Measurements from ENCODE around the gene TCN1. TPM values are rescaled to one million over a fixed set of nuclear protein-coding genes. Genes with fewer than 3 reads are reported as not detected.

The TCN1 gene
- total RNA-seq, 1 donor from 2014 or later, result not detected

DNA sequence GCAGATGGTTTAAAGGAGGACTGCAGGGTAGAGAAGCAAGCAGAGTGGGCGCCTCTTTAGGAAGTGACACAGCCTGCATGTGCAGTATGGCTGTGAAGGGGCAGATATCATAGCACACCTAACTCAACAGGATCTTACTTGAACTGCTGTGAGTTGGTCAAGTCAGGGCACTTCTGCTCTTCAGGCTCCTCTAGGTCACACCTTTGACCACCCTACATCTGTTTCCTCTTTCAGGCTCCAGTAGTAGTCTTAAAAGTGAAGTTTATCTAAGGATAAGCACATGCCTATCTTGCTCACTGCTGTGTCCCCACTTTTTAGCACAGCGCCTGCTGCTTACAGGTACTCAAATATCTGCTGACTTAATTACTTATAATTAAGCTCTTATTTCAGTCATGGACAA lies 62.2 kb downstream of the TCN1 start:
- Histone ChIP-seq H3K9me3 (ENCODE audit: low read depth) (no peaks in the 10 kb centered on the region), H3F3A (ENCODE audit: low read depth) (peaks cover 11% of the 10 kb centered on the region), H3K27ac (no peak overlapping the region), H3K36me3 (no peaks in the 10 kb centered on the region), H4K20me1 (ENCODE audit: low read depth) (peaks cover 6% of the 10 kb centered on the region), H3K9ac (no peak overlapping the region), H3K4me3 (no peak overlapping the region), H3K4me2 (no peak overlapping the region), H3K27me3 (no peaks in the 10 kb centered on the region), H3K79me2 (ENCODE audit: low read depth) (peaks cover 6% of the 10 kb centered on the region), H2AFZ (replicated peaks) (no peak overlapping the region), H3K4me1 (peaks cover 7% of the 10 kb centered on the region)
- Mint-ChIP-seq H3K4me3 (no peak overlapping the region), H3K4me1 (peaks cover 5% of the 10 kb centered on the region), H3K9me3 (no peaks in the 10 kb centered on the region), H3K27ac (no peak overlapping the region), H3K36me3 (peaks cover 10% of the 10 kb centered on the region), H3K27me3 (ENCODE audit: insufficient read depth, low read depth) (no peaks in the 10 kb centered on the region)
- no peak for DNase-seq (ENCODE audit: low spot score)
- no peak for TF ChIP-seq EZH2 (IDR thresholded peaks at IDR 0.05)
- no peak for TF ChIP-seq CTCF (IDR thresholded peaks at IDR 0.05)
- no peak for TF ChIP-seq EZH2phosphoT487 (IDR thresholded peaks at IDR 0.05)

Other genes starting within 250 kb of the TCN1 start
- gene PATL1, start 197.4 kb downstream of the TCN1 start, total RNA-seq (ENCODE audit: low replicate concordance), result 15.3 and 16.0 TPM in 2 replicates
- not detected in 2 replicates for gene OR10V1, start 152.6 kb downstream of the TCN1 start, total RNA-seq (ENCODE audit: low replicate concordance)
- gene STX3, start 111.1 kb downstream of the TCN1 start, total RNA-seq (ENCODE audit: low replicate concordance), result 34.8 and 52.4 TPM in 2 replicates
- gene MRPL16, start 55.7 kb downstream of the TCN1 start, total RNA-seq (ENCODE audit: low replicate concordance), result 42.3 and 49.8 TPM in 2 replicates
- gene CBLIF, start 21.0 kb downstream of the TCN1 start, total RNA-seq (ENCODE audit: low replicate concordance), result not detected in 2 replicates
- gene OOSP3, start 12.3 kb upstream of the TCN1 start, total RNA-seq (ENCODE audit: low replicate concordance), result not detected in 2 replicates
- not detected in 2 replicates for gene OOSP1, start 71.9 kb upstream of the TCN1 start, total RNA-seq (ENCODE audit: low replicate concordance)
- gene OOSP4A, start 97.5 kb upstream of the TCN1 start, total RNA-seq (ENCODE audit: low replicate concordance), result not detected in 2 replicates
- not detected in 2 replicates for gene OOSP4B, start 150.7 kb upstream of the TCN1 start, total RNA-seq (ENCODE audit: low replicate concordance)
- gene OOSP2, start 173.9 kb upstream of the TCN1 start, total RNA-seq (ENCODE audit: low replicate concordance), result not detected in 2 replicates
- gene MS4A3, start 190.2 kb upstream of the TCN1 start, total RNA-seq (ENCODE audit: low replicate concordance), result not detected in 2 replicates
- not detected in 2 replicates for gene MS4A2, start 222.2 kb upstream of the TCN1 start, total RNA-seq (ENCODE audit: low replicate concordance)